ENCODE results near the gene MOAP1.
"Not testable (repeated sequence)": the region's sequence is repeated elsewhere in the genome, so short reads cannot be mapped to it uniquely, and the experiment has no call there.

MOAP1 gene, protein sequence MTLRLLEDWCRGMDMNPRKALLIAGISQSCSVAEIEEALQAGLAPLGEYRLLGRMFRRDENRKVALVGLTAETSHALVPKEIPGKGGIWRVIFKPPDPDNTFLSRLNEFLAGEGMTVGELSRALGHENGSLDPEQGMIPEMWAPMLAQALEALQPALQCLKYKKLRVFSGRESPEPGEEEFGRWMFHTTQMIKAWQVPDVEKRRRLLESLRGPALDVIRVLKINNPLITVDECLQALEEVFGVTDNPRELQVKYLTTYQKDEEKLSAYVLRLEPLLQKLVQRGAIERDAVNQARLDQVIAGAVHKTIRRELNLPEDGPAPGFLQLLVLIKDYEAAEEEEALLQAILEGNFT

DNA sequence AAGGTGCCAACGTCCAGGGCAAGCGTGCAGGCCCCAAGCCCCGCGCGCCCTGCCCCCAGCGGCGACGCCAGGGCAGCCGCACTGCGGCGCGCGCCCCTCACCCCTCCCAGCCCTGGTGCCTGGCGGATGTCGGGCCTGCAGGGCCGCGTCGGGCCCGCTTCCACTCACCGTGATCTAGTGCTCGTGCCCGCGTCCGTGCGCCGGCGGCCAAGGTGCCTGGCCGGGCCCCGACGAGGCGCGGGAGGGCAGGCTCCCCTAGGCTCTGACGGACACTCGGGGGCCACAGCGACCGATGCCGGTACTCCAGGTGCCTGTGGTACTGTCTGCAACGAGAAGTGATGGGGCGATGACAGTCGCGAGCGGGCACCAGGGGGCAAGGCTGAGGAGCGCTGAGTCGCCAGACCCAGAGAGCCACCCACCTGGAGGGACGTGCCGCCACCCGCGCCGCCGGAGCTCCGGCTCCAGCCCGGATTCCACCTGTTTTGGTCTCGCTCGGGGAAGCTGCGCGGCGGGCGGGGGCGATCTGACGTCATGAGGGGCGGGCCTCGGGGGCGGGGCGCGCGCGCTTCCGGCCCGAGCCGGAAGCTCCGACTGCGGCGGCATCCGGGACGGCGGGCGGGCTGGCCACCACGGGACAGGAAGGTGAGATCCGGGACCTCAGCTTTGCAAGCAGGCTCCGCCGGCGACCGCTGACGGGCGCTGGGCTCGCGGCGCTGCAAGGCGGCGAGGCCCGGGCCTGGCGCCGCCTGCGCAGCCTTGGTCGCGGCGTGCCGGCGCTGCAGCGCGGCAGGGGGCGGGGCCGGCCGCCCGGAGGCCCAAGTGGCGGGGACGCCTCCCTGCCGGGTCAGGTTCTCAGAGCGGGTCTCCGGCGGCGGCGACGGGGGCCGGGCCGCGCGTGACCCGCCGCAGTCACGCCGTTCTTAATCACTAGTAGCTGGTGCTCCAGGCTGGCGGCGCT, at the start of gene MOAP1, which contains the start of gene LYSET:
Gene MOAP1 (minus strand): TSS at position 507 of the 958 bp plus-strand sequence. CDS start 655 bp downstream, outside the sequence.
Gene LYSET (plus strand): TSS at position 927 of the 958 bp plus-strand sequence. CDS start 89 bp downstream, outside the sequence.
- peaks cover 31% of the 10 kb centered on the region for H3K36me3 ChIP-seq (ENCODE audit: control insufficient read depth, insufficient read depth, low read length)
- no peaks in the 10 kb centered on the region for H3K9me3 ChIP-seq (ENCODE audit: control insufficient read depth, insufficient read depth, low read depth, low read length)
- H3K4me3 ChIP-seq (ENCODE audit: low read depth, low read length) = peak within 1 kb of the TSS; percentile 93
- H3K4me1 ChIP-seq (ENCODE audit: control insufficient read depth, insufficient read depth, low read length) = no peaks in the 10 kb centered on the region
- no peaks in the 10 kb centered on the region for H3K27me3 ChIP-seq (ENCODE audit: control insufficient read depth, insufficient read depth, low read length)
- peak within 1 kb of the TSS; percentile 85 for H3K9ac ChIP-seq (ENCODE audit: low read length)
- H3K27ac ChIP-seq (ENCODE audit: low read depth, low read length) = peak within 1 kb of the TSS; percentile 81

DNA sequence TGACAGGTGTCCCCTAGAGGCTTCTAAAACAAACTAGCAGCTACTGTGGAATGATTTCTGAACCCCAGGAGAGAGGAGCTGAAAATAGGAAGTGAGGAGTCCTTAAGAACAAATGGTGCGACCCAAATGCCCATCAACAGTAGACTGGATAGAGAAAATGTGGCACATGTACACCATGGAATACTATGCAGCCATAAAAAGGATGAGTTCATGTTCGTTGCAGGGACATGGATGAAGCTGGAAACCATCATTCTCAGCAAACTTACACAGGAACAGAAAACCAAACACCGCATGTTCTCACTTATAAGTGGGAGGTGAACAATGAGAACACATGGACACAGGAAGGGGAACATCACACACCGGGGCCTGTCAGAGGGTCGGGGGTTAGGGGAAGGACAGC, 48.4 kb upstream of the MOAP1 start:
- not testable (repeated sequence) for H3K27me3 ChIP-seq (ENCODE audit: control insufficient read depth, insufficient read depth, low read length); H3K36me3 ChIP-seq (ENCODE audit: control insufficient read depth, insufficient read depth, low read length); H3K27ac ChIP-seq (ENCODE audit: low read depth, low read length); H3K9ac ChIP-seq (ENCODE audit: low read length); H3K9me3 ChIP-seq (ENCODE audit: control insufficient read depth, insufficient read depth, low read depth, low read length); H3K4me1 ChIP-seq (ENCODE audit: control insufficient read depth, insufficient read depth, low read length); H3K4me3 ChIP-seq (ENCODE audit: low read depth, low read length)

DNA sequence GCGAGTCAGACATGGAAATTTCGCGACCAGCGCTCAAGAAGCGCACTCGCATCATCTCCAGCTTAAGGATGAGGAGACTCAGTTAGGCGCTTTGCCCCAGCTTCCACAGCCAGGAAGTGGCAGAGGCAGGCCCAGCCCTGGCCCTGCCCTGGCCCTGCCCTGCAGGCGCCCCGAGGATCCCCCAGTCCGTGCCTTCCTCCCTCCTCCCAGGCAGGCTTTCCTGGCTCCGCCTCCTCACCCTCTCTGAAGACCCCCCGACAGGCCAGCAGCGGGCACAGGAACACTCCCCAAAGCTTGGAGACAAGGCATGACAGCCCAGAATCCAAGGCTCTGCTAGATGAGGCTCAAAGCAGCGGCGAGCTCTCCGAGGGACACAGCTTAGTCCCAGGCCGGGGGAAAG, 47.5 kb upstream of the MOAP1 start:
- Histone ChIP-seq H3K27me3 (ENCODE audit: control insufficient read depth, insufficient read depth, low read length) (no peaks in the 10 kb centered on the region), H3K27ac (ENCODE audit: low read depth, low read length) (no peak overlapping the region), H3K9me3 (ENCODE audit: control insufficient read depth, insufficient read depth, low read depth, low read length) (no peaks in the 10 kb centered on the region), H3K4me1 (ENCODE audit: control insufficient read depth, insufficient read depth, low read length) (0 out of 2 replicates have a peak, but pooled peaks cover 3% of the 10 kb centered on the region), H3K9ac (ENCODE audit: low read length) (no peak overlapping the region), H3K36me3 (ENCODE audit: control insufficient read depth, insufficient read depth, low read length) (peaks cover 18% of the 10 kb centered on the region), H3K4me3 (ENCODE audit: low read depth, low read length) (no peak overlapping the region)

DNA sequence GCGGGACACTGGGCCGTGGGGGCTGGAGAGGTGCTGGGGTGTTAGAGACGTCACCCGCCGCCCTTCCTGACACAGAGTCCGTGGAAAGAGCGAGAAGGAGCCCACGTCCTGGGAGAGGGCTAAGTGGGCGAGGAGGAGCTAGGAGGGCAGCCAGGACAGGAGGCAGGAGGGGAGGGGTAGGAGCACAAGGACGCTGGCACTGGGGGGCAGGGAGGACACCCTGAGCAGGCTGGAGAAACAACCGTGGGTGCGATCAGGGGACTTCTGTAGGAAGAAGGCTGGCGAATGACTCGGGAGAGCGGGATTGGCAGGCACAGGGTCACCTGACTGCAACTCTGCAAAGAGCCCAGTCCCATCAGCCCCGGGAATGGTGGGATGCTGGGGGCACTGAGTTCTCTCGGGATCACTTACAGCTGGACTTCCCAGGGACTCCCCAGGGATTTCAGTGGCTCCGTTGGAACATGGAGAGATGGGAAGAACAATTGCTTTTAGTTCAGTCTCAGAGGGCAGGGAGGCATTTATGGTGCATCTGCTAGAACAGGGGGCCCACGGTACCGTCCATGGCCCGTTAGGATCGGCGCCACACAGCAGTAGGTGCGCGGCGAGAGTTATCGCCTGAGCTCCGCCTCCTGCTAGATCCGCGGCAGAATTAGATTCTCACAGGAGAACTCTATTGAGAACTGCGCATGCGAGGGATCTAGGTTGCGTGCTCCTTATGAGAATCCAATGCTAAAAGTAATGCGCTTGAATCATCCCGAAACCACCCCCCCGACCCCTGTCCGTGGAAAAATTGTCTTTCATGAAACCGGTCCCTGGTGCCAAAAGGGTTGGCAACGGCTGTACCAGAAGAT, 46.7 kb upstream of the MOAP1 start:
- no peaks in the 10 kb centered on the region for H3K27me3 ChIP-seq (ENCODE audit: control insufficient read depth, insufficient read depth, low read length)
- H3K27ac ChIP-seq (ENCODE audit: low read depth, low read length) = no peak overlapping the region
- H3K9ac ChIP-seq (ENCODE audit: low read length) = no peak overlapping the region
- H3K36me3 ChIP-seq (ENCODE audit: control insufficient read depth, insufficient read depth, low read length) = peaks cover 24% of the 10 kb centered on the region
- no peak overlapping the region for H3K4me3 ChIP-seq (ENCODE audit: low read depth, low read length)
- H3K4me1 ChIP-seq (ENCODE audit: control insufficient read depth, insufficient read depth, low read length) = 0 out of 2 replicates have a peak, but pooled peaks cover 3% of the 10 kb centered on the region
- H3K9me3 ChIP-seq (ENCODE audit: control insufficient read depth, insufficient read depth, low read depth, low read length) = no peaks in the 10 kb centered on the region

DNA sequence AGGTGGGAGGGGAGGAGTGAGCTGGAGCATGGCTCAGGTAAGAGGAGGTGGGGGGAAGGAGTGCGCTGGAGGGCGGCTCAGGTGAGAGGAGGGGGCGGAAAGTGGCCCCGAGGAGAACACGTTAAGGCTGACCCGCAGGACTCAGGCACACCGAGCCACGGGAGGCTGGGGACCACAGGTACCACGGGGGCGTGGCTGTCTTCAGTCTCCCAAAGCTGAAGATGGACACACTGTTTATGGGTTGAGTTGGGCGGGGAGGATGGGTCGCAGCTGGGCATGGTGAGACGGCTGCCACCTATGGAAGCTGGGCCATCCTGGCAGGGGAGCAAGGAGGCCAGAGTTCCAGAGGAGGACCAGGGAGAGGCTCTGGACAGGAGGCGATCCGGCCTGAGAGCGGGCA, 45.8 kb upstream of the MOAP1 start:
- Histone ChIP-seq H3K9me3 (ENCODE audit: control insufficient read depth, insufficient read depth, low read depth, low read length) (no peaks in the 10 kb centered on the region), H3K4me3 (ENCODE audit: low read depth, low read length) (no peak overlapping the region), H3K4me1 (ENCODE audit: control insufficient read depth, insufficient read depth, low read length) (0 out of 2 replicates have a peak, but pooled peaks cover 3% of the 10 kb centered on the region), H3K36me3 (ENCODE audit: control insufficient read depth, insufficient read depth, low read length) (peaks cover 31% of the 10 kb centered on the region), H3K27me3 (ENCODE audit: control insufficient read depth, insufficient read depth, low read length) (no peaks in the 10 kb centered on the region), H3K9ac (ENCODE audit: low read length) (no peak overlapping the region), H3K27ac (ENCODE audit: low read depth, low read length) (no peak overlapping the region)

DNA sequence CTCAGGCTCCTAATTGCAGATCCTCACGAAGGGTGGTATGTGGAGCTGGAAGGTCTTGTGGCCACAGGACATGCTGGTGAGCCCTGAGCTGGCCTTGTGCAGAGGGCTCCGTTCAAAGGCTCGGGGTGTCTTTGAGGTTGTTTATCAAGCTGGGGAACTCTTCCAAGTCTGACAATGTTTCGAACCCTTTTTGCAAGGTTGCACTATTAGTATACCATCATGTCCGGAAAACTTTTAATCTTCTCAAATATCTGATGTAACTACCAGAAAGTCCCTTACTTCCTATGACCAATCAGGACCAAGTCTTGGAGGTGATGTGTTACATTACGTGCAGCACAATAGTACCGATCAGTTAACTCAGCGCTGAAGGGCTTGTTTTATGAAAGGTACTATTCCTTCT, 43.9 kb upstream of the MOAP1 start:
- no peak overlapping the region for H3K9ac ChIP-seq (ENCODE audit: low read length)
- no peak overlapping the region for H3K4me3 ChIP-seq (ENCODE audit: low read depth, low read length)
- H3K27me3 ChIP-seq (ENCODE audit: control insufficient read depth, insufficient read depth, low read length) = no peaks in the 10 kb centered on the region
- H3K9me3 ChIP-seq (ENCODE audit: control insufficient read depth, insufficient read depth, low read depth, low read length) = no peaks in the 10 kb centered on the region
- no peak overlapping the region for H3K27ac ChIP-seq (ENCODE audit: low read depth, low read length)
- peaks cover 48% of the 10 kb centered on the region for H3K36me3 ChIP-seq (ENCODE audit: control insufficient read depth, insufficient read depth, low read length)
- H3K4me1 ChIP-seq (ENCODE audit: control insufficient read depth, insufficient read depth, low read length) = no peaks in the 10 kb centered on the region

DNA sequence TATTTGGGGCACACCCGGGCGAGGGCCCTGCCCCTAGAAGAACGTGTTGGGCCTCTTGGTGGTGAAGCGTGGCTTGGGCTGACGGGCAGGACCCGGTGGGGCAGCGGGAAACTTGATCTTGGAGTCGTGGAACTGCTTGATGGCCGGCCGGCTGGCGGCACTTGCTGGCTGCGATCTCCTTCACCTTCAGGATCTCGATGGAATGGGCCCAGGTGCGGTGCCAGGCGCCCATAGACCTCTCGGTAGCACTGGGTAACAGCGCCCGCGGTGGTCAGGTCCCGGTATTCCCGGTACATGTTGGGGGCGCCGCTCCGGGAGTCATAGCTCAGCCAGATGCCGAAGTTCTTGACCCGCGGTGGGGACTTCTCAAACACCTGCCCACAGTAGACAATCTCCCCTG, 38.9 kb upstream of the MOAP1 start:
- peaks cover 66% of the 10 kb centered on the region for H3K36me3 ChIP-seq (ENCODE audit: control insufficient read depth, insufficient read depth, low read length)

DNA sequence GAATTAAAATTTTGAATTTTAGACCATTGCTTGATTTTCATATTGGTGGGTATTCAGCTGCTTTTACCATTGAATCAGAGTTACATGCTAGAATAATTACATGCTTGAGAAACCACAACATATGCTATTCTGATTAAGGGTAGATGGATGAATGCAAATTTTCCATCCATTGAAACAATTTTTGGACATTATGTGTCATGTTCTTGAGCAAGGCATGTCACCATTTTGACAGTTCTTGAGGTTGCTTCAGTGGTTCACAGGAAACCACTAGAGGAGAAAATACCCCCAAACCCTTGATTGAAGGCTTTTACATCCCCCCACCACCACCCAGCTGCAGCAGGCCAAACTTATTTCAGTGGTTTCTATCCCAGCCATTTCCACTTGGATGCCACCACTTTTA, 35.8 kb upstream of the MOAP1 start:
- Histone ChIP-seq H3K9ac (ENCODE audit: low read length) (no peak overlapping the region), H3K27ac (ENCODE audit: low read depth, low read length) (no peak overlapping the region), H3K4me3 (ENCODE audit: low read depth, low read length) (no peak overlapping the region), H3K9me3 (ENCODE audit: control insufficient read depth, insufficient read depth, low read depth, low read length) (no peaks in the 10 kb centered on the region), H3K4me1 (ENCODE audit: control insufficient read depth, insufficient read depth, low read length) (no peaks in the 10 kb centered on the region), H3K27me3 (ENCODE audit: control insufficient read depth, insufficient read depth, low read length) (no peaks in the 10 kb centered on the region), H3K36me3 (ENCODE audit: control insufficient read depth, insufficient read depth, low read length) (peaks cover 62% of the 10 kb centered on the region)

More for the DNA sequence above, 38.9 kb upstream of the MOAP1 start:
- Histone ChIP-seq H3K27me3 (ENCODE audit: control insufficient read depth, insufficient read depth, low read length) (no peaks in the 10 kb centered on the region), H3K9ac (ENCODE audit: low read length) (no peak overlapping the region), H3K9me3 (ENCODE audit: control insufficient read depth, insufficient read depth, low read depth, low read length) (no peaks in the 10 kb centered on the region), H3K4me1 (ENCODE audit: control insufficient read depth, insufficient read depth, low read length) (no peaks in the 10 kb centered on the region), H3K4me3 (ENCODE audit: low read depth, low read length) (no peak overlapping the region), H3K27ac (ENCODE audit: low read depth, low read length) (no peak overlapping the region)

DNA sequence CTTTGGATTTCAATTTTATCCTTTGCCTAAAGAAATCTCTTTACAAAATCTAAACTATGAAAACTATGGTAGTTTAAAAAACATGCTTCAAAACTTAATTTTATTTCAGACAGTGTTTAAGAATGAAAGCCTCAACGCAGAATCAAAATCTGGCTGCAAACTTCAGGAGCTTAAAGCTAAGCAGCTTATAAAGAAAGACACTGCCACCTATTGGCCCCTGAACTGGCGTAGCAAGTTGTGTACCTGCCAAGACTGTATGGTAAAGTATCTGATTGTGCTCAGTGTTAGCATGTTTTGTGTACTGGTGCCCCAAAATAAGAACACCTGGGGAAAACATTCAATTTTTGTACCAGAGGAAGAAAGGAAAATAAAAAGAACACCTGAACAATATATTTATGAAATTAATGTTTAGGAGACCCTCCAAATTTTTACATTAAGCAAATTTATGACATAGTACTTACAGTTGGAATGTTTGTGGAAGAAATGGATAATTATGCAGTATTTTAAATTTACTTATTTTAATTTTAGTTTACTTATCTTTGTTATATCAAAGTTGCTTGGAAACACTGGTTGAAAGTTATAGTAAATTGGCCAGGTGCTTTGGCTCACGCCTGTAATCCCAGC, 34.5 kb upstream of the MOAP1 start:
- H3K27ac ChIP-seq (ENCODE audit: low read depth, low read length) = no peak overlapping the region

DNA sequence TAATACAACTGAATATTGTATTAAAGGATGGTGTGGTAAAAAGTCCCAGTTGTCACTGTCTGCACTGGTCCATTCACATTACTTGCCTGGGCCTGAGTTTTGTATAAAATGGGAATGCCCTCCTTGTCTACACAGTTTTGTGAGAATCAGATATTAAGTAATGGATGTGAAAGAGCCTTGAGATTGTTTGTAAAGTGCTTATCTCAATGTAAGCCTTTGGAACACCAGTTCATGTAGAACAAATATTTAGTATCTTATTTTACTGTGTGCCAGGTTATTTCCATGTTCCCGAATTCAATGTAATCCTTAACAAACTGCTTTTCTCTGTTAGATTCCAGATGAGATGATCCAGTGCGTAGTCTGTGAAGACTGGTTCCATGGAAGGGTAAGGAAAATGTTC, 29.9 kb upstream of the MOAP1 start:
- Histone ChIP-seq H3K4me1 (ENCODE audit: control insufficient read depth, insufficient read depth, low read length) (no peaks in the 10 kb centered on the region), H3K27me3 (ENCODE audit: control insufficient read depth, insufficient read depth, low read length) (no peaks in the 10 kb centered on the region), H3K36me3 (ENCODE audit: control insufficient read depth, insufficient read depth, low read length) (peaks cover 60% of the 10 kb centered on the region), H3K9ac (ENCODE audit: low read length) (no peak overlapping the region), H3K27ac (ENCODE audit: low read depth, low read length) (no peak overlapping the region), H3K4me3 (ENCODE audit: low read depth, low read length) (no peak overlapping the region), H3K9me3 (ENCODE audit: control insufficient read depth, insufficient read depth, low read depth, low read length) (no peaks in the 10 kb centered on the region)

More for the DNA sequence above, 34.5 kb upstream of the MOAP1 start:
- Histone ChIP-seq H3K9ac (ENCODE audit: low read length) (no peak overlapping the region), H3K4me1 (ENCODE audit: control insufficient read depth, insufficient read depth, low read length) (no peaks in the 10 kb centered on the region), H3K36me3 (ENCODE audit: control insufficient read depth, insufficient read depth, low read length) (peaks cover 64% of the 10 kb centered on the region), H3K4me3 (ENCODE audit: low read depth, low read length) (no peak overlapping the region), H3K9me3 (ENCODE audit: control insufficient read depth, insufficient read depth, low read depth, low read length) (no peaks in the 10 kb centered on the region), H3K27me3 (ENCODE audit: control insufficient read depth, insufficient read depth, low read length) (no peaks in the 10 kb centered on the region)

All from HUES6 (cell line).